ENCODE data around the gene CFAP100. TPM values are rescaled to one million over a fixed set of nuclear protein-coding genes. Genes with fewer than 3 reads are reported as not detected.
A peak's percentile ranks its signal among the peaks of the same experiment; 100 is the strongest.

Gene CFAP100
- total RNA-seq, 2 donors from 2014 or later: 0.44 to 0.66 TPM

GRCh38 chr3:126440709-126440995 is 45.9 kb downstream of the CFAP100 start:
- Mint-ChIP-seq H3K4me3 (no peak overlapping the region), H3K27me3 (ENCODE audit: insufficient read depth) (no peaks in the 10 kb centered on the region), H3K36me3 (ENCODE audit: low read depth) (peaks cover 28% of the 10 kb centered on the region), H3K27ac (peak overlapping the region; percentile 11), H3K9me3 (no peaks in the 10 kb centered on the region), H3K4me1 (no peaks in the 10 kb centered on the region)
- Histone ChIP-seq H3K27me3 (ENCODE audit: control insufficient read depth, insufficient read depth, low read length, poor library complexity, severe bottlenecking) (no peaks in the 10 kb centered on the region), H3K4me3 (ENCODE audit: low read length) (no peak overlapping the region), H3K4me1 (ENCODE audit: control insufficient read depth, insufficient read depth, low read length) (no peaks in the 10 kb centered on the region), H3K27ac (ENCODE audit: low read depth, low read length) (no peak overlapping the region), H3K36me3 (ENCODE audit: control insufficient read depth, insufficient read depth, low read length) (peaks cover 24% of the 10 kb centered on the region), H3K9ac (ENCODE audit: extremely low read depth, low read length, poor library complexity, severe bottlenecking) (no peak overlapping the region), H3K9me3 (ENCODE audit: control insufficient read depth, low read length) (no peaks in the 10 kb centered on the region)
- TF ChIP-seq, protein P1, sequence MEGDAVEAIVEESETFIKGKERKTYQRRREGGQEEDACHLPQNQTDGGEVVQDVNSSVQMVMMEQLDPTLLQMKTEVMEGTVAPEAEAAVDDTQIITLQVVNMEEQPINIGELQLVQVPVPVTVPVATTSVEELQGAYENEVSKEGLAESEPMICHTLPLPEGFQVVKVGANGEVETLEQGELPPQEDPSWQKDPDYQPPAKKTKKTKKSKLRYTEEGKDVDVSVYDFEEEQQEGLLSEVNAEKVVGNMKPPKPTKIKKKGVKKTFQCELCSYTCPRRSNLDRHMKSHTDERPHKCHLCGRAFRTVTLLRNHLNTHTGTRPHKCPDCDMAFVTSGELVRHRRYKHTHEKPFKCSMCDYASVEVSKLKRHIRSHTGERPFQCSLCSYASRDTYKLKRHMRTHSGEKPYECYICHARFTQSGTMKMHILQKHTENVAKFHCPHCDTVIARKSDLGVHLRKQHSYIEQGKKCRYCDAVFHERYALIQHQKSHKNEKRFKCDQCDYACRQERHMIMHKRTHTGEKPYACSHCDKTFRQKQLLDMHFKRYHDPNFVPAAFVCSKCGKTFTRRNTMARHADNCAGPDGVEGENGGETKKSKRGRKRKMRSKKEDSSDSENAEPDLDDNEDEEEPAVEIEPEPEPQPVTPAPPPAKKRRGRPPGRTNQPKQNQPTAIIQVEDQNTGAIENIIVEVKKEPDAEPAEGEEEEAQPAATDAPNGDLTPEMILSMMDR (conservative IDR thresholded peaks at IDR 0.05): no peak
- 75 to 88% methylated on average over 2 to 9 of the region's 9 CpGs for WGBS, 2 experiments (ENCODE audit: insufficient coverage in 1 of 2, insufficient read length in 1 of 2)
- DNase-seq: peak; percentile 43

DNA sequence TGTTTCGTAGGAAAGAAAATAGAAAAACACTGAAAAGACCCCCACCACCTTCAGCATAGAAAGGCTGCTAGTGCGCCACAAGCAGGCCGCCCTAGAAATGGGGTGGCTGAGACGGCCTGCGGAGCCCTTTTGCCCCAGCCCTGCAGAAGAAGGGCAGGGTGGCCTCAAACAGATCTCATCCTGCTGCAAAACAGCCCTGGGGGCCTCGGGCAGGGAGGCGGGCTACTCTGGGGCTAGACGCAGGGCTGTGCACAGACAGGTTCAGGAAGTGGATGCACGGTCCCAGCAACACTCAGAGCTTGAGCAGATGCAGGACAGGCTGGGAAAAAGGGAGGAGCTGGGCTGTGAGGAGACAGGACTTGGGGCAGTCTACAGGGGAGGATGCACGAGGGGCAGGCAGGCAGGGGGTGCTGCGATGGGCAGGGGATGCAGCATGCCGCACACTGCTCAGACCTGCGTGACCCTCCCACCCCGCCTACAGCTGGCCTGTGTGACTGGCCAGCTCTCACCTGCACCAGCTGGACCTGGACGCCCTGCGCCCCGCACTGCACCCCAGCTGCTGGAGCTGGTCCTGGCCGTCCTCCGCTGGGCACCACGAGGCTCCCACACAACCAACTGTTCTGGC is 46.7 kb downstream of the CFAP100 start:
- no peaks in the 10 kb centered on the region for H3K27me3 Mint-ChIP-seq (ENCODE audit: insufficient read depth)
- peaks cover 28% of the 10 kb centered on the region for H3K36me3 Mint-ChIP-seq (ENCODE audit: low read depth)
- Histone ChIP-seq H3K27me3 (ENCODE audit: control insufficient read depth, insufficient read depth, low read length, poor library complexity, severe bottlenecking) (no peaks in the 10 kb centered on the region), H3K4me3 (ENCODE audit: low read length) (no peak overlapping the region), H3K36me3 (ENCODE audit: control insufficient read depth, insufficient read depth, low read length) (peaks cover 28% of the 10 kb centered on the region), H3K4me1 (ENCODE audit: control insufficient read depth, insufficient read depth, low read length) (no peaks in the 10 kb centered on the region), H3K9me3 (ENCODE audit: control insufficient read depth, low read length) (no peaks in the 10 kb centered on the region), H3K27ac (ENCODE audit: low read depth, low read length) (no peak overlapping the region), H3K9ac (ENCODE audit: extremely low read depth, low read length, poor library complexity, severe bottlenecking) (no peak overlapping the region)
- 95 to 96% methylated on average over 8 to 20 of the region's 20 CpGs for WGBS, 2 experiments (ENCODE audit: insufficient coverage in 1 of 2, insufficient read length in 1 of 2)
- H3K27ac Mint-ChIP-seq: no peak overlapping the region
- H3K4me1 Mint-ChIP-seq: no peaks in the 10 kb centered on the region
- no peaks in the 10 kb centered on the region for H3K9me3 Mint-ChIP-seq
- H3K4me3 Mint-ChIP-seq: no peak overlapping the region
- peak; percentile 35 for DNase-seq
- TF ChIP-seq, protein P1 (conservative IDR thresholded peaks at IDR 0.05): no peak

DNA sequence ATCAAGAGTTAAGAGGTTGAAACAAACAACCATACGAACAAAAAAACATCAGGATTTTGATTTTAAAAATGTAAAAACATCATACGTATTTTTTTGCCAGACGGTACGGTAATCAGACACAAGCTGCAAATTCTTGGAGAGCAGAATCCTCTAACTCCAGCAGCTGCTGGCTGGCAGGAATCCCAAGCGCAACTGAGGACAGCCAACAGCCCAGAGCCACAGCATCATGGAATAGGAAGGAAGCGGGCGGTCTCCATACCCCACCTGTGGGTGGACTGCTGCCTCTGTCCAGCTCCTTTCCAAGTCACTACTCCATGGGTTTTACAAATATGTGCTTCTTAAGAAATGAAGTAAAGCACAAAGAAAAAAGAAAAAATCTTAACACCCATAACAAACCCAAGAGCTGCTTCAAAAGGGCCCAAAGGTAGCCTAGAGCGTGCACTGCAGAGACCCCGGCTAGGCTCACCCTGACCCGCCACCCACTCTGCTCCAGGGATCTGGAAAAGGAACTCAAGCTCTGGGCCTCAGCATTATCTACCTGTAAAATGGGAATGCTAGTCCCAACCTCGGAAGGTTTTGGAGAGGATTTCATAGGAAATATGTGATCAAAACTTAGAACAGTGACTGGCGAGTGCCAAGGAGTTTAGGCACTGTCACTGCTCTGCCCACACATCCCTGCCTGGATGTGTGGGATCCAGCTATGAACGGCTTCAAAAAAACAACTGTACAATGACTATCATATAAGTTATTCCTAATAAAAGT is 47.6 kb downstream of the CFAP100 start:
- Mint-ChIP-seq H3K4me3 (no peak overlapping the region), H3K36me3 (ENCODE audit: low read depth) (peaks cover 25% of the 10 kb centered on the region), H3K4me1 (no peaks in the 10 kb centered on the region), H3K27me3 (ENCODE audit: insufficient read depth) (no peaks in the 10 kb centered on the region), H3K9me3 (no peaks in the 10 kb centered on the region), H3K27ac (no peak overlapping the region)
- WGBS, 2 experiments (ENCODE audit: insufficient coverage in 1 of 2, insufficient read length in 1 of 2): 94 to 99% methylated on average over 9 to 13 of the region's 13 CpGs
- Histone ChIP-seq H3K9me3 (ENCODE audit: control insufficient read depth, low read length) (no peaks in the 10 kb centered on the region), H3K36me3 (ENCODE audit: control insufficient read depth, insufficient read depth, low read length) (peaks cover 28% of the 10 kb centered on the region), H3K27me3 (ENCODE audit: control insufficient read depth, insufficient read depth, low read length, poor library complexity, severe bottlenecking) (no peaks in the 10 kb centered on the region), H3K27ac (ENCODE audit: low read depth, low read length) (no peak overlapping the region), H3K9ac (ENCODE audit: extremely low read depth, low read length, poor library complexity, severe bottlenecking) (no peak overlapping the region), H3K4me3 (ENCODE audit: low read length) (no peak overlapping the region), H3K4me1 (ENCODE audit: control insufficient read depth, insufficient read depth, low read length) (no peaks in the 10 kb centered on the region)
- DNase-seq: peak; percentile 30
- TF ChIP-seq, protein P1 (conservative IDR thresholded peaks at IDR 0.05): no peak
